Measurements from ENCODE around the gene MLC1.

Gene MLC1

GRCh38 chr22:50082961-50083461 lies 2.2 kb downstream of the MLC1 start (continued):
- TF ChIP-seq ZFP30 (CRISPR knock-in tag; IDR thresholded peaks at IDR 0.05): no peak

- no peak for ATAC-seq
- TF ChIP-seq CREB5 (CRISPR knock-in tag; IDR thresholded peaks at IDR 0.05; ENCODE audit: low read depth) (no peak), SNAI2 (CRISPR knock-in tag; IDR thresholded peaks at IDR 0.05) (no peak), PATZ1 (CRISPR knock-in tag; IDR thresholded peaks at IDR 0.05; ENCODE audit: borderline replicate concordance) (no peak), BACH2 (CRISPR knock-in tag; IDR thresholded peaks at IDR 0.05; ENCODE audit: borderline replicate concordance) (no peak), TOX (CRISPR knock-in tag; IDR thresholded peaks at IDR 0.05; ENCODE audit: borderline replicate concordance) (no peak), POU6F1 (CRISPR knock-in tag; IDR thresholded peaks at IDR 0.05; ENCODE audit: borderline replicate concordance, low read depth) (no peak), ZC3H10 (CRISPR knock-in tag; IDR thresholded peaks at IDR 0.05) (no peak), CSRNP3 (CRISPR knock-in tag; IDR thresholded peaks at IDR 0.05) (no peak), ZFP3 (CRISPR knock-in tag; IDR thresholded peaks at IDR 0.05) (no peak), OSR1 (CRISPR knock-in tag; IDR thresholded peaks at IDR 0.05) (no peak), TSHZ2 (CRISPR knock-in tag; IDR thresholded peaks at IDR 0.05) (no peak)
Observed at GRCh38 chr22:50082197-50082715, 3.0 kb downstream of the MLC1 start.

GRCh38 chr22:50081426-50082196 lies 3.6 kb downstream of the MLC1 start:
- no peak for ATAC-seq
- TF ChIP-seq RARB (CRISPR knock-in tag; IDR thresholded peaks at IDR 0.05) (no peak), ARNTL (CRISPR knock-in tag; IDR thresholded peaks at IDR 0.05; ENCODE audit: borderline replicate concordance, low read depth) (no peak), TSHZ2 (CRISPR knock-in tag; IDR thresholded peaks at IDR 0.05) (no peak), ESRRG (CRISPR knock-in tag; IDR thresholded peaks at IDR 0.05) (no peak), TOX (CRISPR knock-in tag; IDR thresholded peaks at IDR 0.05; ENCODE audit: borderline replicate concordance) (no peak), ZFP3 (CRISPR knock-in tag; IDR thresholded peaks at IDR 0.05) (no peak), CSRNP3 (CRISPR knock-in tag; IDR thresholded peaks at IDR 0.05) (no peak), ZFP30 (CRISPR knock-in tag; IDR thresholded peaks at IDR 0.05) (no peak), BACH2 (CRISPR knock-in tag; IDR thresholded peaks at IDR 0.05; ENCODE audit: borderline replicate concordance) (no peak), ZNF70 (CRISPR knock-in tag; IDR thresholded peaks at IDR 0.05) (no peak), CSDC2 (CRISPR knock-in tag; IDR thresholded peaks at IDR 0.05) (no peak), ISL1 (CRISPR knock-in tag; IDR thresholded peaks at IDR 0.05) (no peak), PATZ1 (CRISPR knock-in tag; IDR thresholded peaks at IDR 0.05; ENCODE audit: borderline replicate concordance) (no peak), OSR1 (CRISPR knock-in tag; IDR thresholded peaks at IDR 0.05) (no peak)

Measured in SK-N-SH treated with all-trans-retinoic acid at 6 μM for 48 hours (cell line).